Body of pancreas (tissue), 2 donors: ENCODE measurements around the gene TADA1. TPM values are rescaled to one million over a fixed set of nuclear protein-coding genes. Genes with fewer than 3 reads are reported as not detected.

Source experiments
- total RNA-seq, 2 donors: library from RNA; depleted of rRNA; stranded (reverse); fragments of >200 nt; gene quantifications; one replicate each; pipeline ENCODE4 v1.1.0, GENCODE V29; 2016

TADA1 gene
- total RNA-seq, 2 donors from 2014 or later, result 0.99 to 4.9 TPM

Other genes starting within 250 kb of the TADA1 start
- gene POGK, start 36.8 kb downstream of the TADA1 start, total RNA-seq, result 10 to 100 TPM; 13.8 to 15.3 TPM
- under 1 TPM; 0.52 to 0.66 TPM for gene ILDR2, start 99.3 kb upstream of the TADA1 start, total RNA-seq
- not detected for gene MAEL, start 113.0 kb upstream of the TADA1 start, total RNA-seq
- gene GPA33, start 214.1 kb upstream of the TADA1 start, total RNA-seq, result 1 to 10 TPM in 1 of 2 donors, not detected in 1; 1.6 TPM
- not detected for gene STYXL2, start 217.8 kb upstream of the TADA1 start, total RNA-seq